Measurements from ENCODE around the gene SCP2.
"Not testable (repeated sequence)": the region's sequence is repeated elsewhere in the genome, so short reads cannot be mapped to it uniquely, and the experiment has no call there.

SCP2 gene

DNA sequence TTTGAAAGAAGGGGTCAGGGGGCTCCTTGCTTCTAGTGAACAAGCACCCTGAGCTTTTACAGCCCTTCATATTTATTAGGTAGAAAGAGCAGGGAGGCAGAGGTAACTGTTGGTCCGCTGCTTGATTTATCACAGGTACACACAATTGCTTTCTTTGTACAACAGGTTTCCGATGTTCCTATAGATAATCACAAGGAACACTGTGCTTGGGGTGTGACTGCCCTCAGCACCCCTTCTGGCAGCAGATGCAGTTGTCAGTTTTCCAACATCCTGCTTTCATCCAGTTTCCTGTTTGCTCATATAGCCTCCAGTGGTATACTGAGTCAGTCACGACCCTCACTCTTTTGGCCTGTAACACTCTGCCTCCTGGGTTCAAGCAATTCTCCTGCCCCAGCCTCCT is 40.6 kb downstream of the SCP2 start:
- WGBS, 2 donors (ENCODE audit: extremely low coverage in 2 of 2, insufficient read length in 2 of 2, insufficient replicate concordance in 1 of 2) = no CpG with 5 or more reads among the region's 3 CpGs

DNA sequence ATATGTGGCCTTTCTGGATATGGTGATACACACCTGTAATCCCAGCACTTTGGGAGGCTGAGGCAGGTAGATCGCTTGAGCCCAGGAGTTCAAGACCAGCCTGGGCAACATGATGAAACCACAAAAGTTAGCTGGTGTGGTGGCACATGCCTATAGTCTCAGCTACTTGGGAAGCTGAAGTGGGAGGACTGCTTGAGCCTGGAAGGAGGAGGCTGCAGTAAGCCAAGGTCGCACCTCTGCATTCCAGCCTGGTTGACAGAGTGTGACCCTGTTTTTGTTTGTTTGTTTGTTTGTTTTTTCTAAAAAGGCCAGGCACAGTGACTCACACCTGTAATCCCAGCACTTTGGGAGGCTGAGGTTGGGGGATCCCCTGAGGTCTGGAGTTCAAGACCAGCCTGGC is 42.2 kb downstream of the SCP2 start:
- H3K79me1 ChIP-seq (ENCODE audit: low read depth, low read length); H4K8ac ChIP-seq (ENCODE audit: low read depth, low read length); H2BK12ac ChIP-seq (ENCODE audit: low read length); H2BK15ac ChIP-seq (ENCODE audit: low read length); H3K4me2 ChIP-seq (ENCODE audit: insufficient read depth, low read length, poor library complexity, severe bottlenecking); H3K9ac ChIP-seq (ENCODE audit: low read depth, low read length, poor library complexity); DNase-seq (ENCODE audit: low spot score); H2BK5ac ChIP-seq (ENCODE audit: low read length); H2BK120ac ChIP-seq (ENCODE audit: low read depth, low read length); H3K27me3 ChIP-seq (ENCODE audit: control insufficient read depth in 3 of 3, insufficient read depth in 3 of 3, low read depth in 1 of 3, low read length in 3 of 3); H3K4me3 ChIP-seq (ENCODE audit: low read length in 2 of 2); H3K4ac ChIP-seq (ENCODE audit: low read length); H3K14ac ChIP-seq (ENCODE audit: low read length); H2AFZ ChIP-seq (ENCODE audit: low read length); H3K4me1 ChIP-seq (ENCODE audit: control insufficient read depth in 2 of 2, insufficient read depth in 1 of 2, low read depth in 1 of 2, low read length in 2 of 2); H2AK5ac ChIP-seq (ENCODE audit: low read depth, low read length); H3K23ac ChIP-seq (ENCODE audit: low read depth, low read length, poor library complexity); H3K9me3 ChIP-seq (replicated peaks in 1 of 2; ENCODE audit: control insufficient read depth in 2 of 2, insufficient read depth in 1 of 2, low read depth in 1 of 2, low read length in 2 of 2); H3K36me3 ChIP-seq (replicated peaks in 1 of 2; ENCODE audit: control insufficient read depth in 2 of 2, insufficient read depth in 2 of 2, low read length in 2 of 2); H3K18ac ChIP-seq (ENCODE audit: low read length); H4K91ac ChIP-seq (ENCODE audit: low read depth, low read length, poor library complexity); H3K27ac ChIP-seq (replicated peaks; ENCODE audit: low read length): not testable (repeated sequence)
- no CpG with 5 or more reads among the region's 2 CpGs for WGBS, 2 donors (ENCODE audit: extremely low coverage in 2 of 2, insufficient read length in 2 of 2, insufficient replicate concordance in 1 of 2)

More for the DNA sequence above, 40.6 kb downstream of the SCP2 start:
- Histone ChIP-seq H2BK120ac (ENCODE audit: low read depth, low read length) (no peak overlapping the region), H4K91ac (ENCODE audit: low read depth, low read length, poor library complexity) (no peak overlapping the region), H3K14ac (ENCODE audit: low read length) (no peak overlapping the region), H2BK15ac (ENCODE audit: low read length) (no peak overlapping the region), H4K8ac (ENCODE audit: low read depth, low read length) (no peak overlapping the region), H3K4me1 (ENCODE audit: control insufficient read depth in 2 of 2, insufficient read depth in 1 of 2, low read depth in 1 of 2, low read length in 2 of 2) (no peaks in the 10 kb centered on the region), H3K4ac (ENCODE audit: low read length) (no peak overlapping the region), H2BK12ac (ENCODE audit: low read length) (no peak overlapping the region), H2AK5ac (ENCODE audit: low read depth, low read length) (no peak overlapping the region), H3K4me2 (ENCODE audit: insufficient read depth, low read length, poor library complexity, severe bottlenecking) (no peak overlapping the region), H3K27me3 (ENCODE audit: control insufficient read depth in 3 of 3, insufficient read depth in 3 of 3, low read depth in 1 of 3, low read length in 3 of 3) (no peaks in the 10 kb centered on the region), H3K27ac (replicated peaks; ENCODE audit: low read length) (no peak overlapping the region), H3K79me1 (ENCODE audit: low read depth, low read length) (no peaks in the 10 kb centered on the region), H3K23ac (ENCODE audit: low read depth, low read length, poor library complexity) (no peak overlapping the region), H3K36me3 (replicated peaks in 1 of 2; ENCODE audit: control insufficient read depth in 2 of 2, insufficient read depth in 2 of 2, low read length in 2 of 2) (no peaks in the 10 kb centered on the region), H3K18ac (ENCODE audit: low read length) (no peak overlapping the region), H3K4me3 (ENCODE audit: low read length in 2 of 2) (no peak overlapping the region), H2BK5ac (ENCODE audit: low read length) (no peak overlapping the region), H2AFZ (ENCODE audit: low read length) (no peak overlapping the region), H3K9ac (ENCODE audit: low read depth, low read length, poor library complexity) (no peak overlapping the region), H3K9me3 (replicated peaks in 1 of 2; ENCODE audit: control insufficient read depth in 2 of 2, insufficient read depth in 1 of 2, low read depth in 1 of 2, low read length in 2 of 2) (no peaks in the 10 kb centered on the region)
- DNase-seq (ENCODE audit: low spot score) = no peak

DNA sequence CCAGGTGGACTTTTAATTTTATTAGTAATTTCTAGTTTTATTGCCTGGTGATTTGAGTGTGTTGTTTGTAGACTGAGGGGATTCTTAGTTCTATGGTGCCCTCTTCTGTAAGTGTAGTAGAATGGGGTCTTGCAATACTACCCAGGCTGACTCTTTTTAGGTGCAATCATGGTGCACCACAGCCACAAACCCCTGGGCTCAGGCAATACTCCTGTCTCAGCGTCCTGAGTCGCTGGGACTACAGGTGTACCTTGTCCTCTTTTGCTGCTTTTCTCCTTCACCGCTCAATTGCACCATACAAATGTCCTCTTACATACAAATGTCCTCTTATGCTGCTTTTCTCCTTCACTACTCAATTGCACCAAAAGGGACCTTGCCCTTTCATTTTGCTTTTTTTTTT is 43.1 kb downstream of the SCP2 start:
- DNase-seq (ENCODE audit: low spot score) = no peak
- Histone ChIP-seq H3K79me1 (ENCODE audit: low read depth, low read length) (no peaks in the 10 kb centered on the region), H2AFZ (ENCODE audit: low read length) (no peak overlapping the region), H2BK12ac (ENCODE audit: low read length) (no peak overlapping the region), H3K4me1 (ENCODE audit: control insufficient read depth in 2 of 2, insufficient read depth in 1 of 2, low read depth in 1 of 2, low read length in 2 of 2) (no peaks in the 10 kb centered on the region), H3K4me2 (ENCODE audit: insufficient read depth, low read length, poor library complexity, severe bottlenecking) (no peak overlapping the region), H3K36me3 (replicated peaks in 1 of 2; ENCODE audit: control insufficient read depth in 2 of 2, insufficient read depth in 2 of 2, low read length in 2 of 2) (no peaks in the 10 kb centered on the region), H3K23ac (ENCODE audit: low read depth, low read length, poor library complexity) (no peak overlapping the region), H2BK15ac (ENCODE audit: low read length) (no peak overlapping the region), H3K27me3 (ENCODE audit: control insufficient read depth in 3 of 3, insufficient read depth in 3 of 3, low read depth in 1 of 3, low read length in 3 of 3) (no peaks in the 10 kb centered on the region), H3K18ac (ENCODE audit: low read length) (no peak overlapping the region), H2BK120ac (ENCODE audit: low read depth, low read length) (no peak overlapping the region), H3K14ac (ENCODE audit: low read length) (no peak overlapping the region), H3K27ac (replicated peaks; ENCODE audit: low read length) (no peak overlapping the region), H4K8ac (ENCODE audit: low read depth, low read length) (no peak overlapping the region), H3K9ac (ENCODE audit: low read depth, low read length, poor library complexity) (no peak overlapping the region), H3K4ac (ENCODE audit: low read length) (no peak overlapping the region), H4K91ac (ENCODE audit: low read depth, low read length, poor library complexity) (no peak overlapping the region), H3K9me3 (replicated peaks in 1 of 2; ENCODE audit: control insufficient read depth in 2 of 2, insufficient read depth in 1 of 2, low read depth in 1 of 2, low read length in 2 of 2) (no peaks in the 10 kb centered on the region), H3K4me3 (ENCODE audit: low read length in 2 of 2) (no peak overlapping the region), H2BK5ac (ENCODE audit: low read length) (no peak overlapping the region), H2AK5ac (ENCODE audit: low read depth, low read length) (no peak overlapping the region)
- no CpG with 5 or more reads among the region's 3 CpGs for WGBS, 2 donors (ENCODE audit: extremely low coverage in 2 of 2, insufficient read length in 2 of 2, insufficient replicate concordance in 1 of 2)

DNA sequence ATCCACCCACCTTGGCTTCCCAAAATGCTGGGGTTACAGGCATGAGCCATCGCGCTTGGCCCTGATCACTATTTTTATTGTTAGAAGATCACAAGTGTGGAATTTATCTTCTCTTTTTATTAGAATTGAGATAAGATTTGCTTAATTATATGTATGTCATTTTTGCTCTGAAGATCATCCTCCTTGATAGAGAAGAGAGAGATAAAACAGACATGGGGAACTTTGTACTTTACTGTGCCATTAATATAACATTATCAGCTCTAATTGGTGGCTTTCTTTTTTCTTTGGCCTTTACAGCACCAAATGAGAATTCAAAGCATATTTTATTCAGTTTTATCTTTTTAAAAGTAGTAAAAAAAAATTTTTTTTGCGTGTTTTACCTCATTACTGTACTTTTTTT is 46.8 kb downstream of the SCP2 start:
- H2AK5ac ChIP-seq (ENCODE audit: low read depth, low read length) = no peak overlapping the region
- H2BK15ac ChIP-seq (ENCODE audit: low read length) = no peak overlapping the region
- no peaks in the 10 kb centered on the region for H3K9me3 ChIP-seq (replicated peaks in 1 of 2; ENCODE audit: control insufficient read depth in 2 of 2, insufficient read depth in 1 of 2, low read depth in 1 of 2, low read length in 2 of 2)
- H4K91ac ChIP-seq (ENCODE audit: low read depth, low read length, poor library complexity) = no peak overlapping the region
- no peak overlapping the region for H2AFZ ChIP-seq (ENCODE audit: low read length)
- H3K9ac ChIP-seq (ENCODE audit: low read depth, low read length, poor library complexity) = no peak overlapping the region
- H2BK5ac ChIP-seq (ENCODE audit: low read length) = no peak overlapping the region
- no CpG with 5 or more reads among the region's 3 CpGs for WGBS, 2 donors (ENCODE audit: extremely low coverage in 2 of 2, insufficient read length in 2 of 2, insufficient replicate concordance in 1 of 2)
- no peak overlapping the region for H2BK120ac ChIP-seq (ENCODE audit: low read depth, low read length)
- no peak overlapping the region for H3K18ac ChIP-seq (ENCODE audit: low read length)
- H3K79me1 ChIP-seq (ENCODE audit: low read depth, low read length) = no peaks in the 10 kb centered on the region
- no peak for DNase-seq (ENCODE audit: low spot score)
- H3K27me3 ChIP-seq (ENCODE audit: control insufficient read depth in 3 of 3, insufficient read depth in 3 of 3, low read depth in 1 of 3, low read length in 3 of 3) = no peaks in the 10 kb centered on the region
- H2BK12ac ChIP-seq (ENCODE audit: low read length) = no peak overlapping the region
- H3K4ac ChIP-seq (ENCODE audit: low read length) = no peak overlapping the region
- no peak overlapping the region for H3K4me2 ChIP-seq (ENCODE audit: insufficient read depth, low read length, poor library complexity, severe bottlenecking)
- H3K36me3 ChIP-seq (replicated peaks in 1 of 2; ENCODE audit: control insufficient read depth in 2 of 2, insufficient read depth in 2 of 2, low read length in 2 of 2) = no peaks in the 10 kb centered on the region
- peaks cover 2 to 10% of the 10 kb centered on the region in 2 donors for H3K4me1 ChIP-seq (ENCODE audit: control insufficient read depth in 2 of 2, insufficient read depth in 1 of 2, low read depth in 1 of 2, low read length in 2 of 2)
- H3K27ac ChIP-seq (replicated peaks; ENCODE audit: low read length) = no peak overlapping the region
- H3K4me3 ChIP-seq (ENCODE audit: low read length in 2 of 2) = no peak overlapping the region
- no peak overlapping the region for H3K14ac ChIP-seq (ENCODE audit: low read length)
- no peak overlapping the region for H3K23ac ChIP-seq (ENCODE audit: low read depth, low read length, poor library complexity)
- H4K8ac ChIP-seq (ENCODE audit: low read depth, low read length) = no peak overlapping the region

Measured in neuronal stem cell (in vitro differentiated cells).